Keratinocyte (primary cell): ENCODE measurements around the gene ARPC5. TPM values are rescaled to one million over a fixed set of nuclear protein-coding genes. Genes with fewer than 3 reads are reported as not detected.
"Not testable (repeated sequence)": the region's sequence is repeated elsewhere in the genome, so short reads cannot be mapped to it uniquely, and the experiment has no call there.

Source experiments
- DNase-seq: peaks from one replicate; pipeline ENCODE4 v3.0.0-alpha.2; 2011; ENCODE audit warnings: low read depth, missing footprints, low spot score
- FAIRE-seq: peaks from 2 replicates; lab custom pipeline; 2011; peaks lifted over from hg19 to GRCh38; lab: Jason Lieb, UNC
- H2AFZ ChIP-seq: 2 replicates; pipeline ENCODE4 v1.6.0; 2012; ENCODE audit warnings: low read length, control low read depth, inconsistent platforms; ENCODE audit not compliant: control insufficient read depth
- H3K27ac ChIP-seq: 2 replicates; pipeline ENCODE4 v1.5.1; 2011; ENCODE audit warnings: low read length; ENCODE audit not compliant: control insufficient read depth, insufficient read depth
- H3K27me3 ChIP-seq: 3 replicates; pipeline ENCODE4 v1.6.0; 2011; ENCODE audit warnings: low read length; ENCODE audit not compliant: control insufficient read depth, insufficient read depth; ENCODE audit errors: extremely low read depth
- H3K36me3 ChIP-seq, 2 experiments: 2 replicates in 1 of 2; 3 replicates in 1 of 2; pipeline ENCODE4 v1.5.1; 2011; ENCODE audit warnings: low read length in 2 of 2, mild to moderate bottlenecking in 1 of 2; ENCODE audit not compliant: control insufficient read depth in 2 of 2, insufficient read depth in 2 of 2; ENCODE audit errors: extremely low read depth in 1 of 2
- H3K4me1 ChIP-seq: 3 replicates; pipeline ENCODE4 v1.5.1; 2011; ENCODE audit warnings: low read length; ENCODE audit not compliant: control insufficient read depth, insufficient read depth; ENCODE audit errors: extremely low read depth
- H3K4me2 ChIP-seq: 3 replicates; pipeline ENCODE4 v1.6.0; 2011; ENCODE audit warnings: low read depth, low read length; ENCODE audit not compliant: control insufficient read depth, insufficient read depth; ENCODE audit errors: extremely low read depth
- H3K4me3 ChIP-seq, 3 experiments: fragments of 200-600 bp in 1 of 3; sonication (generic) in 1 of 3; 2 replicates in 2 of 3; 3 replicates in 1 of 3; pipeline ENCODE4 v1.5.1; 2011 to 2016; ENCODE audit warnings: low read length in 3 of 3, mild to moderate bottlenecking in 3 of 3, control low read depth in 2 of 3, inconsistent platforms in 1 of 3, low read depth in 1 of 3, mixed read lengths in 1 of 3, mixed run types in 1 of 3, moderate library complexity in 1 of 3; ENCODE audit not compliant: control insufficient read depth in 2 of 3, insufficient read depth in 2 of 3; ENCODE audit errors: extremely low read depth in 1 of 3
- H3K79me2 ChIP-seq: 2 replicates; pipeline ENCODE4 v1.6.0; 2012; ENCODE audit warnings: low read length; ENCODE audit not compliant: control insufficient read depth, insufficient read depth
- H3K9ac ChIP-seq: 3 replicates; pipeline ENCODE4 v1.6.0; 2011; ENCODE audit warnings: low read length; ENCODE audit not compliant: control insufficient read depth, insufficient read depth; ENCODE audit errors: extremely low read depth
- H3K9me1 ChIP-seq: 3 replicates; pipeline ENCODE4 v1.6.0; 2011; ENCODE audit warnings: low read length; ENCODE audit not compliant: control insufficient read depth, insufficient read depth; ENCODE audit errors: extremely low read depth
- H3K9me3 ChIP-seq: 2 replicates; pipeline ENCODE4 v1.5.1; 2012; ENCODE audit warnings: low read depth, low read length; ENCODE audit not compliant: control insufficient read depth
- H4K20me1 ChIP-seq: 3 replicates; pipeline ENCODE4 v1.6.0; 2011; ENCODE audit warnings: low read length; ENCODE audit not compliant: control insufficient read depth, insufficient read depth; ENCODE audit errors: extremely low read depth
- CTCF ChIP-seq, 3 experiments: IDR thresholded peaks in 1 of 3; conservative IDR thresholded peaks in 1 of 3; optimal IDR thresholded peaks in 1 of 3; 2 replicates in 2 of 3; 3 replicates in 1 of 3; pipeline versions ENCODE3 to v1.5.1; 2011; ENCODE audit warnings: low read length in 3 of 3, mild to moderate bottlenecking in 3 of 3, moderate library complexity in 2 of 3, control low read depth in 1 of 3, inconsistent platforms in 1 of 3; ENCODE audit not compliant: insufficient read depth in 2 of 3; ENCODE audit errors: extremely low read depth in 1 of 3
- EZH2 ChIP-seq: IDR thresholded peaks from one replicate; pipeline ENCODE4 v1.6.1; 2012; ENCODE audit warnings: inconsistent platforms, mild to moderate bottlenecking, low read length, moderate library complexity
- dilution Hi-C: fragments of 300-500 bp; cut with MboI; formaldehyde crosslinking; loops from one replicate; pipeline ENCODE4 v1.7.0; 2020; ENCODE audit warnings: low sequenced_read_pairs; ENCODE audit not compliant: extremely low pct_ligation_motif_present
- polyA plus RNA-seq, 5 experiments: library from polyadenylated mRNA; depleted of rRNA in 3 of 5; stranded (reverse) in 3 of 5; stranded (forward) in 1 of 5; unstranded in 1 of 5; fragments of >200 nt; gene quantifications; 1 replicate in 1 of 5; 2 replicates in 3 of 5; 3 replicates in 1 of 5; pipeline versions ENCODE4 v1.2.1 to v1.2.3, GENCODE V29; 2011 to 2012; ENCODE audit warnings: missing spikeins in 2 of 5, low read depth in 1 of 5, low replicate concordance in 1 of 5

The ARPC5 gene
- polyA plus RNA-seq, 1 donor (not counting 4 experiments of a cell fraction or from before 2014, with no cell fraction given) = 255 TPM

DNA sequence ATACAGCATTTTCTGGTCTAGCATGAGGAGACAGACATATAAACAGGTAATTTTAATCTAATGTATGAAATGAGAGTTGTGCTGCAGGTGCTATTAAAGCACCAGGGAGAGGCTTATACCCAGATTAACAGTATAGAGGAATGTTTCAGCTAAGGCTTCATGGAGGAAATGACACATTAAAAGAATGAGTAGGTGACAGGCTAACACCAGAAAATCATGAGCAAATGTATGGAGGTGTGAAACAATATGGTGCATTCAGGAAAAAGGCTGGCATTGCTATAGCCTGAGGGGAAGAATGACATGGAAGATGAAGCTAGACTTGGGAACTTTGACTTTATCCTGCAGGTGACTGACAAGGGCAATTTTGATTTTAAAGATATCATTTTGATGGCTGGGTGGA is 7.0 kb downstream of the ARPC5 start:
- TF ChIP-seq CTCF (optimal IDR thresholded peaks at IDR 0.05 in 1 of 3, IDR thresholded peaks at IDR 0.05 in 1 of 3, conservative IDR thresholded peaks at IDR 0.05 in 1 of 3; ENCODE audit: extremely low read depth in 1 of 3, insufficient read depth in 2 of 3, low read length in 3 of 3) (no peak), EZH2 (no peak)
- Histone ChIP-seq H3K27ac (no peak overlapping the region), H3K27me3 (no peaks in the 10 kb centered on the region), H3K9me1 (no peaks in the 10 kb centered on the region), H2AFZ (no peak overlapping the region), H3K9me3 (no peaks in the 10 kb centered on the region), H3K4me3 (no peak overlapping the region), H4K20me1 (no peaks in the 10 kb centered on the region), H3K4me2 (no peak overlapping the region), H3K4me1 (peaks cover 27% of the 10 kb centered on the region), H3K9ac (no peak overlapping the region), H3K79me2 (peaks cover 27% of the 10 kb centered on the region), H3K36me3 (peaks cover 15 to 21% of the 10 kb centered on the region in 2 experiments)
- dilution Hi-C loops = no loop called here
- FAIRE-seq (no peak), DNase-seq (no peak)

DNA sequence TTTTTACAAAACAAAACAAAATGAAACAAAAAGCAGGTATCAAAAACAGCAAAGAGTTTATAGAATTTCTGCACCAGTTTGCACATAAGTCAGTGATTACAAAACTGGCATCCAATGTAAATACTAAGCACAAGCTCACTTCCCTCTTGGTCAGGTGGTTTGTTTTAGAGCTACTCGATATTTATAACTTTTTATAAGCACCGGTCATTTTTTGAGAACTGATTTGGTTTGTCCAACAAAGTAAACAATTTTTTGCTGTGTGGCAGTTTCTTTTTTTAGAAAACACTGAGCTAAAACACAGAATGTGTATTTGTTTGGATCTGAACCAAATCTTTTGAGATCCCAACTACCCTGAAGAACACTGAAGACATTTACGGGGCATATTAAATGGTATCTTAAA is 9.3 kb downstream of the ARPC5 start:
- H3K4me2 ChIP-seq, H3K4me3 ChIP-seq, H4K20me1 ChIP-seq, DNase-seq, FAIRE-seq, H3K79me2 ChIP-seq, H3K27me3 ChIP-seq, H3K9me3 ChIP-seq, H3K9ac ChIP-seq, dilution Hi-C loops, H3K27ac ChIP-seq, H2AFZ ChIP-seq, H3K9me1 ChIP-seq: not testable (repeated sequence)
- Histone ChIP-seq H3K36me3 (peaks cover 13% of the 10 kb centered on the region in 2 experiments), H3K4me1 (peaks cover 22% of the 10 kb centered on the region)
